ENCODE measurements around the gene DSCAML1.

The DSCAML1 gene

GRCh38 chr11:117830674-117831351 lies 33.8 kb upstream of the DSCAML1 start:
- DNase-seq (ENCODE audit: low spot score) = no peak

DNA sequence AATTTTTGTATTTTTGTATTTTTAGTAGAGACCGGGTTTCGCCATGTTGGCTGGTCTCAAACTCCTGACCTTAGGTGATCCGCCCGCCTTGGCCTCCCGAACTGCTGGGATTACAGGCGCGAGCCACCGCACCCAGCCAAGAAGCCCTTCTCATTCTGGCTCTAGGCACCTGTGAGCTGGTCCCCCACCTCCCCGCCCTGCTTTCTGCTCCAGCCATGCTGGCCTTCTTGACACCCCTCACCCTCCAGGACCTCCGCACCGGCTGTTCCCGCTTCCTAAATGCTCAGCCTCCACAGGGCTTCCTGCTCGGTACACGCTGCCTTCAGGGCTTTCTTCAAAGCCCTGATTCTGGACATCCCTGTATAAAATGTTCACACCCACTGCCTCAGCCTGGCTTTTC lies 33.1 kb upstream of the DSCAML1 start:
- DNase-seq (ENCODE audit: low spot score) = no peak

DNA sequence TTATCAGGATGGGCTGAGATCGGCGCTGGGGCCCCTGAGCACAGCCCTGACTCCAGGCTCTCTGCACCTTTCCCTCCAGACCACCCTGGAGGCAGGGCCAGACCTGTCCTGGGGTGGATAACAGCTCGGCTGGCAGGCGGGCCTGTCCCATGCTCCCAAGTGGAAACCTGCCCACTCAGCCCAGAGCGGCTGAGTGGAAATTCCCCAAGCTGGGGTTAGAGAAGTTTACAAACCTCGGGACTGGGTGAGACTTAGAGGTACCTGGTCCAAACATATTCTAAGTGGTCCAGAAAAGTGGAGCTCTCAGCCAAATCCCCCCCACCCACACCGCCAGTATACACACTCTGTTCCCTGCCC lies 32.3 kb upstream of the DSCAML1 start:
- no peak for DNase-seq (ENCODE audit: low spot score)

DNA sequence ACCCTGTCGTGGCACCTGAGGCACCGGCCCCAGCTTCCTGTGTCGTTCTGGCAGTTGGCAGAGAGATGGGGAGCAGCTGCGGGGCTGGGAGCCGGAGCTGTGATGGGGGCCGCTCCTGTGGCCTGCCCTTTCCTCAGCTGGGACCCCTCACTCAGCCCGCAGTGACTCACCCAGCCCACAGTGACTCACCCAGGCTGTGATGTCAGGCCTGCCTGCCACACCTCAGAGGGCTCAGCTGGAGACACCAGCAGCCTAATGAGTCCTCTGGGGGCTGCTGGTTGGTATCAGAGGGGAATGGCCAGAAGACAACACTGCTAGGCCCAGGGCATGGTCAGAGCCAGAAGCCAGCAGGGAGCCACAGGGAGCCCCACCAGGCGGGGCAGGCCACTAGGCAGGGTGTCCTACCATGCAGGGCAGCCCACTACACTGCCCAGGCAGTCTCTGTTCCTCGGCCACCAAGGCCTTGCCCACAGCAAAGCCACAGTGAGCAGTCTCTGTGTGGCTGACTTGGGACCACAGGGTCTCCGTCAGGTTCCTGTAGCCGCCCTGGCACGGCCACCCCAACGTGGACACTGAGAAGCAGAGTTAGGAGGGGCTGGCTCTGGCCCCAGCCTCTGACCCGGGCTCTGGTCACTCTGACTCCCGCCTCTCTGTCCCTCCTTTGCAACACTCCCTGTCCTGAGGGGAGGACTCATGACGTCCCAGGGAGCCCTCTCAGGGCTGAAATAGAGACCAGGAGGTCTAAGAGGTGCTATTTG lies 31.8 kb upstream of the DSCAML1 start:
- DNase-seq (ENCODE audit: low spot score) = peak; percentile 51

DNA sequence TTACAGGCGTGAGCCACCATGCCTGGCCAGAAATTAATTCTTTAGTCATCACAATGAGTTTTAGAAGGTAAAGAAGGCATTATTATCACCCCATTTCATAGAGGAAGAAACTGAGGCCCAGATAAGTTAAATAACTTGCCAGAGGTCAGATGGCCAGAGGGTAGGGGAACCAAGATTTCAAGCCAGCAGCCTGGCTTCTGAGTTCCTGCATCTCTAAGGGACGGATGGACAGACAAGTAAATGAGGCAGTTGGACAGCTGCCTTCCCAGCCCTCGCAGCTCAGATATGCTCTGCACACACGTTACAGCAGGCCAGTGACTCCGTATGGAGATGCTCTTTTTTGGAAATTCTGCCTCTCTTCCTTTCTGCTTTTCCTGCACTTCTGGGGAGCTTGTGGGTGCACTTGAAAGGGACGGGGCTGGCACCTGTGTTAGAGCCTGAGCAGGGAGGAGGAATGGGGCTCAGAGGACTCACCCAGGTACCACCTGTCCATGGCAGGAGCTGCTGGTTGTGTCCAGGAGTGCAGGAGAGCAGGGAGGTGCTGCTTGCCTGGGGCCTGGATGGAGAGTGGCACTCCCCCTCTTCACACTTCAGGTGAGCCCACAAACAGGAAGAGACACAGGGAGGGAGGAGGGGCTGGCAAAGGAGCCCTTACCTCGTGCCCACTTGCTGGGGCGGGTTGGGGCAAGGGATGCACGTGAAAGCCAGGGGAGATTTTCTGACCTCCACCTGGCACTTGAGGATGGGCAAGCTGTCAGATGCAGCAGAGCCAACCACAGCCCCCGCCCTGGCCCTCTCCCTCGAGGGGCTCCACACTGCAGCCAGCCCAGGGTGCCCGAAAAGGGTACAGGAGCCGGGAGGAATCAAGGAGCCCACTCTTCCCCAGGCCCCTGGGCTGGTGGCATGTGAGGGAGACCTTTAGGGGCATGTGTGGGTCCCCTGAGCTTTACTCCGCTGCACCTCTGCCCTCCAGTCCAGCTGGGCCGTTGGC lies 30.8 kb upstream of the DSCAML1 start:
- no peak for DNase-seq (ENCODE audit: low spot score)

GRCh38 chr11:117826832-117827231 lies 29.8 kb upstream of the DSCAML1 start:
- no peak for DNase-seq (ENCODE audit: low spot score)

DNA sequence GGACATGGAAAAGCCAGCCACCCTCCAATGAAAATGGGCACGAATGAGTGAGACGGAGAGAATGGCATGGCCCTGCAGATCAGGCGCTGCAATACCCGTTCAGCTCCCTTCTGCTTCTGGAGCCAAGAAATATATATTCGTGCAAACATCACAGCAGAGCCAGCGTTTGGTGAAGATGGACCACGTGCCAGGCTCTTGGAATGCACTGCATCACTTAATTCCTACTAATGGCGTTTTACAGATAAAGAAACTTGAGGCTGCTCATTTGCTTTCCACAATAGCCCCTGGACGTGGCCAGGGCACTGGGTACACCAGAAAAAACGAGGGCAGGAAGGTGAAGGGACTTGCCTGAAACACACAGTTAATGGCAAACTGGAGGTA lies 29.2 kb upstream of the DSCAML1 start:
- no peak for DNase-seq (ENCODE audit: low spot score)

- no peak for DNase-seq (ENCODE audit: low spot score)
These were observed 28.6 kb upstream of the DSCAML1 start for GRCh38 chr11:117825538-117826189.

- DNase-seq (ENCODE audit: low spot score) = no peak
These were observed 27.8 kb upstream of the DSCAML1 start, which contains the start of gene FXYD2 for GRCh38 chr11:117824571-117825537. TSS of gene FXYD2 (minus strand) at chr11:117824744. CDS start at chr11:117824678, 66 bp downstream.

GRCh38 chr11:117823946-117824420 lies 27.0 kb upstream of the DSCAML1 start:
- DNase-seq (ENCODE audit: low spot score) = peak; percentile 84

GRCh38 chr11:117823294-117823945 lies 26.4 kb upstream of the DSCAML1 start:
- DNase-seq (ENCODE audit: low spot score) = peak; percentile 46

DNA sequence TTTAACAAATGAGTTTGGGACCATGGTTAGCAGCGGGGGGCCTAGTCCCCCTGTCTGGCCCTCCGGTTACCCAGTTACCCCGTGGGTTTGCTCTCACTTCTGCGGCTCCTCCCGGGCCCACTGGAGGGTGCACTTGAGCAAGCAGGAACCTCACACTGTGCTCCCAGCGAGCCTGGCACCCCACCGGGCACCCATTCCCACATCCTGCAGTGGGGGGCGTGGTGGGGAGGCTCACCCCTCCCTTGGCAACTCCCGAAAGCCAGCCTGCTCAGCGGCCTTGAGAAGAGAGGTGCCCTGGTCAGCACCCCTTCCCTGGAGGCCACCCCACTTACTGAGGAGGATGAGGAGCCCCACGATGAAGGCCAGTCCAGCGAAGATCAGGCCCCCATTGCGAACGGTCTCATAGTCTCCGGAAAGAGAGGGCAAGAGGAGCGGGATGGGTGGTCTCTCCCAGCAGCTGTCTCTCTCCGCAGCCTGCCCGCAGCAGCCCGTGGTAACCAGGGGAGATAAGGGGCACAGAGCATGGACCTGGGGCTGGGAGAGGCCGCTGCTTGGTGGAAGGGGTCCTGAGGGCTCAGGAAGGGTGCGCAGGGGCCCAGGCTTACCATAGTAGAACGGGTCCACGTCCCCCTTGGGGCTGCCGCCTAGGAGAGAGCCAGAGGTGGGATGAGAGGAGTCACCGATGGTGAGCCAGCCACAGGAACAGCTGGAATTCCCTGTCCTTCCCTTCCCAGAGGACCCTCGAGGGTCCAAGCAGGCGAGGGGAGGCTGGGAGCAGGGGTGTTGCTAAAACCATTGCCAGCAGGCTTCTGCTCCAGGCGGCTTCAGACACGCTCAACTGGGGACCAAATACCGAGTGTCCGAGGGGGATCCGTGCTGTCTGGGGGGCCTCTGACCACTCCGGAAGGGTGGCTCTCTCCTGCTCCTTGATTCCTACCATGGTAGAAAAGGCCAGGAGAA lies 25.3 kb upstream of the DSCAML1 start:
- DNase-seq (ENCODE audit: low spot score) = no peak

GRCh38 chr11:117821431-117821830 lies 24.4 kb upstream of the DSCAML1 start:
- DNase-seq (ENCODE audit: low spot score) = no peak

DNA sequence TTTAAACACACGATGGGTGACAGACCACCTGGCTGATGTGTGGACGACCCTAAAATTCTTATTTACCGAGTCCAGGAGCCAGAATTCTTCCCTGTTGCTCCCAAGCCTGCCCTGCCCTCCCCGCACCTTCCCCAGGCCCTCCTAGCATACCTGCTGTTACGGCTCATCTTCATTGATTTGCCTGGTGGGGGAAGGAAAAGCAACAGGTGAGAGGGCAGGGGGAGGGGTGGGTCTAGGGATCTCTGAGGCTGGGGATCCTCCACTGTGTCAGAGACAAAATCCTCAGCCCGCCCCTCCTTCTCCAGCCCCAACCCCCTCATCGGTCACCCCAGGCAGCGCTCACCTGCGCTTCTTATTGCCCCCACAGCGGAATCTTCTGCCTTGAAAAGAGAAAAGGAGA lies 23.5 kb upstream of the DSCAML1 start:
- DNase-seq (ENCODE audit: low spot score) = no peak

- DNase-seq (ENCODE audit: low spot score) = no peak
These were observed 23.1 kb upstream of the DSCAML1 start for GRCh38 chr11:117820071-117820470.

GRCh38 chr11:117819096-117820040 lies 22.4 kb upstream of the DSCAML1 start:
- DNase-seq (ENCODE audit: low spot score) = peak; percentile 42

DNA sequence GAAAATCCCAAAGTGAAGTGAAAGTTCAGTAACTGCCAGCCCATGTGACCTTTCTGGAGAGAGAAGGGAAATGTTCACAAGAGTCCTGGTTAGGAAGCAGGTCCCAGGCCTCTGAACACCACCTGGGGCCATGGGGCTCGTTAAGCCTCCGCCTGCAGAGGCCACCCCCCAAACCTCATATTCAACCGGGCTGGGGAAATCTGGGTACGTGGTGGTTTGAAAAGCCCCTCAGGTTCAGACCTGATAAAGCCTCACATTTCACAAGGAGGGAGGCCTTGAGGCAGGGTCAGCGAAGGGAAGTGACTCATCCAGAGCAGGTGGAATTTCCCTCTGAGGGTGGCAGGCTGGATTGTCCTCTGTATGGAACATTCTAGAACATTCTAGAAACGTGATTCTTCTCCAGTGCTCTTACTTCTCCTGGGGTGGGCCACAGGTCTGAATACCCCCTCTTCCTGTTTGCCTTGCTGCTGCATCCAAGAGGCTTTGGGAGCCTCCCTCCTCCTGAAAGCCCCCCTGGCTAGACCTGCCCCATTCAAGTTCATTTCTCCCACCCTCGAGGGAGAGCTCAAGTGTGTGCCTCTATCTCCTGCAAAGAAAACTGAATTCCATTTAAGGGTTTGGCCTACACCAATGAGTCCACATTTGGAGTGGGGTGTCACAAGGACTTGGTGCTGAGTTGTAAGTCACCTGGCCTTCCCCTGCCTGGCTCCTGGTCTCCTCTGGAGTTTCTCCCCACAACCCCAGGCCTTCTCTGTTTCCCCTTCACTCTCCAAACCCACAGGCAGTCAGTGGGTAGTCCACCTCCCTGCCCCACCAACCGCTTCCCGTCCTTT lies 21.2 kb upstream of the DSCAML1 start:
- DNase-seq (ENCODE audit: low spot score) = peak; percentile 39
